ENCODE data around the gene RRM2.

GRCh38 chr2:10120158-10120876 is 2.2 kb upstream of the RRM2 start:
- no peak for TF ChIP-seq ZNF777 (tag by site-specific recombination; IDR thresholded peaks at IDR 0.05; ENCODE audit: borderline replicate concordance)
- TF ChIP-seq ZNF121 (tag by site-specific recombination; IDR thresholded peaks at IDR 0.05): peak; percentile 100
- TF ChIP-seq ZNF76 (tag by site-specific recombination; IDR thresholded peaks at IDR 0.05; ENCODE audit: borderline replicate concordance, low read depth): no peak; the same call in 1 of the 2 replicates
- no peak for TF ChIP-seq ZNF184 (tag by site-specific recombination; IDR thresholded peaks at IDR 0.05)
- TF ChIP-seq SCRT1 (tag by site-specific recombination; IDR thresholded peaks at IDR 0.05; ENCODE audit: borderline replicate concordance): no peak; the same call in 1 of the 2 replicates
- TF ChIP-seq, protein P1, sequence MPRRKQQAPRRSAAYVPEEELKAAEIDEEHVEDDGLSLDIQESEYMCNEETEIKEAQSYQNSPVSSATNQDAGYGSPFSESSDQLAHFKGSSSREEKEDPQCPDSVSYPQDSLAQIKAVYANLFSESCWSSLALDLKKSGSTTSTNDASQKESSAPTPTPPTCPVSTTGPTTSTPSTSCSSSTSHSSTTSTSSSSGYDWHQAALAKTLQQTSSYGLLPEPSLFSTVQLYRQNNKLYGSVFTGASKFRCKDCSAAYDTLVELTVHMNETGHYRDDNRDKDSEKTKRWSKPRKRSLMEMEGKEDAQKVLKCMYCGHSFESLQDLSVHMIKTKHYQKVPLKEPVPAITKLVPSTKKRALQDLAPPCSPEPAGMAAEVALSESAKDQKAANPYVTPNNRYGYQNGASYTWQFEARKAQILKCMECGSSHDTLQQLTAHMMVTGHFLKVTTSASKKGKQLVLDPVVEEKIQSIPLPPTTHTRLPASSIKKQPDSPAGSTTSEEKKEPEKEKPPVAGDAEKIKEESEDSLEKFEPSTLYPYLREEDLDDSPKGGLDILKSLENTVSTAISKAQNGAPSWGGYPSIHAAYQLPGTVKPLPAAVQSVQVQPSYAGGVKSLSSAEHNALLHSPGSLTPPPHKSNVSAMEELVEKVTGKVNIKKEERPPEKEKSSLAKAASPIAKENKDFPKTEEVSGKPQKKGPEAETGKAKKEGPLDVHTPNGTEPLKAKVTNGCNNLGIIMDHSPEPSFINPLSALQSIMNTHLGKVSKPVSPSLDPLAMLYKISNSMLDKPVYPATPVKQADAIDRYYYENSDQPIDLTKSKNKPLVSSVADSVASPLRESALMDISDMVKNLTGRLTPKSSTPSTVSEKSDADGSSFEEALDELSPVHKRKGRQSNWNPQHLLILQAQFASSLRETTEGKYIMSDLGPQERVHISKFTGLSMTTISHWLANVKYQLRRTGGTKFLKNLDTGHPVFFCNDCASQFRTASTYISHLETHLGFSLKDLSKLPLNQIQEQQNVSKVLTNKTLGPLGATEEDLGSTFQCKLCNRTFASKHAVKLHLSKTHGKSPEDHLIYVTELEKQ (tag by site-specific recombination; IDR thresholded peaks at IDR 0.05; ENCODE audit: borderline replicate concordance): no peak
- TF ChIP-seq, protein P2, sequence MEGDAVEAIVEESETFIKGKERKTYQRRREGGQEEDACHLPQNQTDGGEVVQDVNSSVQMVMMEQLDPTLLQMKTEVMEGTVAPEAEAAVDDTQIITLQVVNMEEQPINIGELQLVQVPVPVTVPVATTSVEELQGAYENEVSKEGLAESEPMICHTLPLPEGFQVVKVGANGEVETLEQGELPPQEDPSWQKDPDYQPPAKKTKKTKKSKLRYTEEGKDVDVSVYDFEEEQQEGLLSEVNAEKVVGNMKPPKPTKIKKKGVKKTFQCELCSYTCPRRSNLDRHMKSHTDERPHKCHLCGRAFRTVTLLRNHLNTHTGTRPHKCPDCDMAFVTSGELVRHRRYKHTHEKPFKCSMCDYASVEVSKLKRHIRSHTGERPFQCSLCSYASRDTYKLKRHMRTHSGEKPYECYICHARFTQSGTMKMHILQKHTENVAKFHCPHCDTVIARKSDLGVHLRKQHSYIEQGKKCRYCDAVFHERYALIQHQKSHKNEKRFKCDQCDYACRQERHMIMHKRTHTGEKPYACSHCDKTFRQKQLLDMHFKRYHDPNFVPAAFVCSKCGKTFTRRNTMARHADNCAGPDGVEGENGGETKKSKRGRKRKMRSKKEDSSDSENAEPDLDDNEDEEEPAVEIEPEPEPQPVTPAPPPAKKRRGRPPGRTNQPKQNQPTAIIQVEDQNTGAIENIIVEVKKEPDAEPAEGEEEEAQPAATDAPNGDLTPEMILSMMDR (tag by site-specific recombination; IDR thresholded peaks at IDR 0.05): 0 out of 2 replicates have a peak, but pooled peaks have one; percentile 6
- no peak for TF ChIP-seq MYNN (tag by site-specific recombination; IDR thresholded peaks at IDR 0.05; ENCODE audit: borderline replicate concordance)
- TF ChIP-seq ZNF561 (tag by site-specific recombination; IDR thresholded peaks at IDR 0.05; ENCODE audit: borderline replicate concordance): peak; percentile 44; the same call in 1 of the 2 replicates

All from HEK293 (cell line).